DND-41 (cell line): ENCODE measurements around the gene HGS.
"Not testable (repeated sequence)": the region's sequence is repeated elsewhere in the genome, so short reads cannot be mapped to it uniquely, and the experiment has no call there.

Source experiments
- ATAC-seq: fragments of 200-7000 bp; cut with Tn5 transposase; 3 replicates; pipeline ENCODE4 v1.9.1; 2021; ENCODE audit warnings: low read depth; ENCODE audit not compliant: insufficient read depth
- DNase-seq: peaks from one replicate; pipeline ENCODE4 v3.0.0-alpha.2; 2020
- H2AFZ ChIP-seq: 2 replicates; pipeline ENCODE4 v1.6.0; 2012; ENCODE audit warnings: low read depth, low read length
- H3K27ac ChIP-seq: 2 replicates; pipeline ENCODE4 v1.5.1; 2012; ENCODE audit warnings: low read length, inconsistent platforms
- H3K27me3 ChIP-seq: fragments of 200-600 bp; sonication (generic); 2 replicates; pipeline ENCODE4 v1.6.0; 2012; ENCODE audit warnings: low read length, mild to moderate bottlenecking, inconsistent platforms; ENCODE audit not compliant: insufficient read depth, poor library complexity
- H3K36me3 ChIP-seq: 2 replicates; pipeline ENCODE4 v1.5.1; 2012; ENCODE audit warnings: low read length, inconsistent platforms; ENCODE audit not compliant: insufficient read depth
- H3K4me1 ChIP-seq: 2 replicates; pipeline ENCODE4 v1.5.1; 2012; ENCODE audit warnings: mild to moderate bottlenecking, low read length; ENCODE audit not compliant: insufficient read depth
- H3K4me2 ChIP-seq: 2 replicates; pipeline ENCODE4 v1.6.0; 2012; ENCODE audit warnings: mild to moderate bottlenecking, moderate library complexity, low read length, inconsistent platforms; ENCODE audit not compliant: insufficient read depth
- H3K4me3 ChIP-seq, 2 experiments: fragments of 200-600 bp in 1 of 2; shearing (Covaris generic) in 1 of 2; 2 replicates each; pipeline ENCODE4 v1.5.1; 2012 to 2016; ENCODE audit warnings: inconsistent platforms in 2 of 2, low read length in 2 of 2, mild to moderate bottlenecking in 2 of 2, low read depth in 1 of 2, moderate library complexity in 1 of 2
- H3K79me2 ChIP-seq: 2 replicates; pipeline ENCODE4 v1.6.0; 2012; ENCODE audit warnings: low read length, inconsistent platforms; ENCODE audit not compliant: insufficient read depth
- H3K9ac ChIP-seq: 2 replicates; pipeline ENCODE4 v1.6.0; 2012; ENCODE audit warnings: low read depth, mild to moderate bottlenecking, inconsistent platforms, low read length, moderate library complexity
- H3K9me3 ChIP-seq: 2 replicates; pipeline ENCODE4 v1.5.1; 2012; ENCODE audit warnings: low read length, moderate library complexity, mild to moderate bottlenecking, inconsistent platforms; ENCODE audit not compliant: insufficient read depth, severe bottlenecking
- H4K20me1 ChIP-seq: 2 replicates; pipeline ENCODE4 v1.6.0; 2012; ENCODE audit warnings: low read length; ENCODE audit not compliant: insufficient read depth
- EZH2 ChIP-seq: IDR thresholded peaks from 3 replicates; pipeline ENCODE4 v1.6.1; 2012; ENCODE audit warnings: borderline replicate concordance, low read depth, mild to moderate bottlenecking, moderate library complexity, low read length, inconsistent platforms; ENCODE audit not compliant: severe bottlenecking
- TF ChIP-seq, protein P1 (sequence below): IDR thresholded peaks from 2 replicates; pipeline ENCODE4 v1.5.1; 2012; ENCODE audit warnings: borderline replicate concordance, low read length, moderate library complexity, mild to moderate bottlenecking; ENCODE audit not compliant: poor library complexity, severe bottlenecking; ENCODE audit errors: extremely low read depth

The HGS gene

DNA sequence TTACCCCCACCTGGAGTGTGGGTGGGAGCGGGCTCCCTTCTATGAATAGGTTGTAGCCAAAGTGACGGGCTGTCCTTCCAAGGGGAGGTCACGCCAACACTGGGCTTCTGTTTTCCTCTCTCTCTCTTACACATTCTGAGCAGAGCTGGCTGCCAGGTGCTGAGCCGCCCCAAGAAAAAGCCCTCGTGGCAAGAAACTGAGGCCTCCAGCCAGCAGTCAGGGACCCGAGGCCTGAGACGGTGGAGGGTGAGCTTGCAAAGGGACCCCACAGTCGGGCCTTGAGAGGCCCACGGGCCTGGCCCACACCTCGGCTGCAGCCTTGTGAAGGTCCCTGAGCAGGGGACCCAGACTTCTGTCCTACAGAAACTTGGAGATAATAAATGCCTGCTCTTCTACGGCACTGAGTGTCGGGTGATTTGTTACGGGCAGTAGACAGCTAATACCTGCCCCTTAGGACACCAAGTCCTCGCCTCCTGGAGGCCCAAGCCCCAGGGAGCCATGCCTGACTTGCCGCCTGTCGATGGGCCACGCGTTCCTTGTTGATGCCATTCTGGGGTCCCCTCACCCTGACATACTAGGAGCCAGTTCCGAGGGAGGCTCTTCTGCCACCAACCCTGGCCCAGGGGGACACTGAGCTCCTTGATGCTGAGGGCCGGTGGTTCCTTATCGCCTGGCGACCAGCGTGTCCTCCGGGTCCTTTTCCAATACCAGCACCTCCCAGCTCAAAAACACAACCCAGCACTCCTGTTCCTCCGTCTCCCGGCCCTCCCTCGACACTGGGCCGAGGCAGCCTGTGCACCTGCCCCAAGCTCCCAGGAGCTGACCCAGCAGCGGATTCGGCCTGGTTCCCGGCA is 54.4 kb downstream of the HGS start:
- H3K4me3 ChIP-seq, result no peak overlapping the region
- no peak overlapping the region for H3K4me2 ChIP-seq
- H3K27me3 ChIP-seq, result peaks cover 9% of the 10 kb centered on the region
- no peaks in the 10 kb centered on the region for H3K9me3 ChIP-seq
- no peak for ATAC-seq
- no peaks in the 10 kb centered on the region for H3K36me3 ChIP-seq
- peaks cover 5% of the 10 kb centered on the region; the same call in 1 of the 2 replicates for H4K20me1 ChIP-seq
- H3K9ac ChIP-seq, result no peak overlapping the region
- H3K79me2 ChIP-seq, result no peaks in the 10 kb centered on the region
- H3K4me1 ChIP-seq, result peaks cover 3% of the 10 kb centered on the region; the same call in 1 of the 2 replicates
- no peak overlapping the region for H2AFZ ChIP-seq
- H3K27ac ChIP-seq, result no peak overlapping the region
- DNase-seq, result no peak
- TF ChIP-seq, protein P1, sequence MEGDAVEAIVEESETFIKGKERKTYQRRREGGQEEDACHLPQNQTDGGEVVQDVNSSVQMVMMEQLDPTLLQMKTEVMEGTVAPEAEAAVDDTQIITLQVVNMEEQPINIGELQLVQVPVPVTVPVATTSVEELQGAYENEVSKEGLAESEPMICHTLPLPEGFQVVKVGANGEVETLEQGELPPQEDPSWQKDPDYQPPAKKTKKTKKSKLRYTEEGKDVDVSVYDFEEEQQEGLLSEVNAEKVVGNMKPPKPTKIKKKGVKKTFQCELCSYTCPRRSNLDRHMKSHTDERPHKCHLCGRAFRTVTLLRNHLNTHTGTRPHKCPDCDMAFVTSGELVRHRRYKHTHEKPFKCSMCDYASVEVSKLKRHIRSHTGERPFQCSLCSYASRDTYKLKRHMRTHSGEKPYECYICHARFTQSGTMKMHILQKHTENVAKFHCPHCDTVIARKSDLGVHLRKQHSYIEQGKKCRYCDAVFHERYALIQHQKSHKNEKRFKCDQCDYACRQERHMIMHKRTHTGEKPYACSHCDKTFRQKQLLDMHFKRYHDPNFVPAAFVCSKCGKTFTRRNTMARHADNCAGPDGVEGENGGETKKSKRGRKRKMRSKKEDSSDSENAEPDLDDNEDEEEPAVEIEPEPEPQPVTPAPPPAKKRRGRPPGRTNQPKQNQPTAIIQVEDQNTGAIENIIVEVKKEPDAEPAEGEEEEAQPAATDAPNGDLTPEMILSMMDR, result no peak
- no peak for TF ChIP-seq EZH2

- Histone ChIP-seq H3K36me3 (no peaks in the 10 kb centered on the region), H3K4me3 (no peak overlapping the region), H3K27me3 (peaks cover 9% of the 10 kb centered on the region), H4K20me1 (peaks cover 5% of the 10 kb centered on the region; the same call in 1 of the 2 replicates), H3K9ac (no peak overlapping the region), H2AFZ (no peak overlapping the region), H3K79me2 (no peaks in the 10 kb centered on the region), H3K4me1 (peaks cover 3% of the 10 kb centered on the region; the same call in 1 of the 2 replicates), H3K9me3 (no peaks in the 10 kb centered on the region), H3K27ac (no peak overlapping the region), H3K4me2 (no peak overlapping the region)
- TF ChIP-seq EZH2, result no peak
- TF ChIP-seq, protein P1, result no peak
- no peak for DNase-seq
- no peak for ATAC-seq
These were observed 55.1 kb downstream of the HGS start for GRCh38 chr17:81738801-81739393.

DNA sequence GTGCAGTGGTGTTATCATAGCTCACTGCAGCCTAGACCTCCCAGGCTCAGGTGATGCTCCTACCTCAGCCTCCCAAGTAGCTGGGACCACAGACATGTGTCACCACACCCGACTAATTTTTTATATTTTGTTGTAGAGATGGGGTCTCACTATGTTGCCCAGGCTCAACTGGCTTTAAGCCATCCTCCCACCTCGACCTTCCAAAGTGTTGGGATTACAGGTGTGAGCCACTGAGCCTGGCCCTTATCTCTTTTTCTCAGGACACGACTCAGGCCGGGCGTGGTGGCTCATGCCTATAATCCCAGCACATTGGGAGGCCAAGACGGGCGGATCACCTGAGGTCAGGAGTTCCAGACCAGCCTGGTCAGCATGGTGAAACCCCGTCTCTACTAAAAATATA is 55.8 kb downstream of the HGS start:
- not testable (repeated sequence) for H2AFZ ChIP-seq, H3K27ac ChIP-seq, H3K9me3 ChIP-seq, ATAC-seq, H3K79me2 ChIP-seq, H3K9ac ChIP-seq, H3K4me2 ChIP-seq, DNase-seq, H3K36me3 ChIP-seq, H3K4me1 ChIP-seq, H3K27me3 ChIP-seq, H4K20me1 ChIP-seq, H3K4me3 ChIP-seq

DNA sequence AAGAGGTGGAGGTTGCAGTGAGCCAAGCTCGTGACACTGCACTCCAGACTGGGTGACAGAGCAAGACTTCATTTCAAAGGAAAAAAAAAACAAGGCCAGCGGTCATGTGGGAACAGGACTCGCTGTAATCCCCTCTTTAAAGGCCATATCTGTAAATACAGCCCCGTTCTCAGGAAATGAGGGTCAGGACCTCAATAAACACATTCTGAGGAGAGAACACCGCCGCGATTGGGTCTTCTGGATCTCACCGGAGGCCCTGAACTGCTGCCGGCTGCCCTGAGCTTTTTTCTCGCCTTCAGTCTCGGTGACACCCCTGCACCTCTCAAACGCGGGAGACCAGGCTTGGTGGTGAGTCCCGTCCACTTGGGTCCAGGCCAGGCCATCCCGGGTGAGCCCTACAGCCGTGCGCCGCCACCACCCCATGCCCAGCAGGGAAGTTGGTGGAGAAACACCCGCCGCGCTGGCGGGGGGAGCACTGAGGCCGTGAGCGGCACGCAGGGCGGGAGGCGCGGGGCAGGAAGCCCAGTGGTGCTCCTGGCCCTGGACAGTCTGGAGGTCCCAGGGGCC is 56.7 kb downstream of the HGS start:
- ATAC-seq, result no peak; the same call in 2 of the 3 replicates

More for the DNA sequence above, 56.7 kb downstream of the HGS start:
- no peak overlapping the region for H3K4me3 ChIP-seq
- peaks cover 2% of the 10 kb centered on the region; the same call in 1 of the 2 replicates for H3K4me1 ChIP-seq
- H3K4me2 ChIP-seq, result no peak overlapping the region
- peaks cover 2% of the 10 kb centered on the region for H3K27me3 ChIP-seq
- peaks cover 5% of the 10 kb centered on the region; the same call in 1 of the 2 replicates for H4K20me1 ChIP-seq
- H3K79me2 ChIP-seq, result no peaks in the 10 kb centered on the region
- no peak for DNase-seq
- no peaks in the 10 kb centered on the region for H3K36me3 ChIP-seq
- no peak overlapping the region for H3K9ac ChIP-seq
- TF ChIP-seq EZH2, result no peak
- TF ChIP-seq, protein P1, result no peak
- H3K9me3 ChIP-seq, result no peaks in the 10 kb centered on the region
- H2AFZ ChIP-seq, result no peak overlapping the region
- no peak overlapping the region for H3K27ac ChIP-seq
